Measurements from ENCODE around the gene XPR1. TPM values are rescaled to one million over a fixed set of nuclear protein-coding genes. Genes with fewer than 3 reads are reported as not detected.
"Not testable (repeated sequence)": the region's sequence is repeated elsewhere in the genome, so short reads cannot be mapped to it uniquely, and the experiment has no call there.

XPR1 gene
- total RNA-seq, 3 donors from 2014 or later = 19.0 to 49.5 (median 35.7) TPM

DNA sequence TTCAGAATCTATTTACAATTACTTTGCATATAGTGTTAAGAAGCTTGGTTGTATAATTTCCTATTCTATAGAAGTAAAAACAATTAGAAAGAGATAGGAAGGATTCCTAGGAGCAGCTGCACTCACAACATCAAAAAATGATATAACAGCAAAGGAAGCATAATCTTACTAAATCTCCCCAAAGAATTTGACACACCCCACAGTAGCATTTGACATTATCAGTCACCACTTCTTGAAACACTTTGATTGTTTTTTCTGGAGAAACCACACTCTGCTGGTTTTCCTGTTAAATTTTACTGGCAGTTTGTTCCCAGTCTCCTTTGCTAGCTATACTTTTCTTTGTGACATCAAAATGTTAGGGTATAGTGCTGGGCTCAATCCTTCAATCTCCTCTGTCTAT, 180.1 kb downstream of the XPR1 start:
- Histone ChIP-seq H3K27ac (no peak overlapping the region), H3K27me3 (no peaks in the 10 kb centered on the region), H3K36me3 (no peaks in the 10 kb centered on the region), H3K4me3 (no peak overlapping the region), H3K9me3 (no peaks in the 10 kb centered on the region), H3K4me1 (no peaks in the 10 kb centered on the region)
- no peak for DNase-seq (ENCODE audit: low spot score in 2 of 2)
- TF ChIP-seq POLR2AphosphoS5 (IDR thresholded peaks at IDR 0.05) (no peak), POLR2A (IDR thresholded peaks at IDR 0.05) (no peak)
- TF ChIP-seq, protein P1, sequence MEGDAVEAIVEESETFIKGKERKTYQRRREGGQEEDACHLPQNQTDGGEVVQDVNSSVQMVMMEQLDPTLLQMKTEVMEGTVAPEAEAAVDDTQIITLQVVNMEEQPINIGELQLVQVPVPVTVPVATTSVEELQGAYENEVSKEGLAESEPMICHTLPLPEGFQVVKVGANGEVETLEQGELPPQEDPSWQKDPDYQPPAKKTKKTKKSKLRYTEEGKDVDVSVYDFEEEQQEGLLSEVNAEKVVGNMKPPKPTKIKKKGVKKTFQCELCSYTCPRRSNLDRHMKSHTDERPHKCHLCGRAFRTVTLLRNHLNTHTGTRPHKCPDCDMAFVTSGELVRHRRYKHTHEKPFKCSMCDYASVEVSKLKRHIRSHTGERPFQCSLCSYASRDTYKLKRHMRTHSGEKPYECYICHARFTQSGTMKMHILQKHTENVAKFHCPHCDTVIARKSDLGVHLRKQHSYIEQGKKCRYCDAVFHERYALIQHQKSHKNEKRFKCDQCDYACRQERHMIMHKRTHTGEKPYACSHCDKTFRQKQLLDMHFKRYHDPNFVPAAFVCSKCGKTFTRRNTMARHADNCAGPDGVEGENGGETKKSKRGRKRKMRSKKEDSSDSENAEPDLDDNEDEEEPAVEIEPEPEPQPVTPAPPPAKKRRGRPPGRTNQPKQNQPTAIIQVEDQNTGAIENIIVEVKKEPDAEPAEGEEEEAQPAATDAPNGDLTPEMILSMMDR (IDR thresholded peaks at IDR 0.05) = no peak
- intact Hi-C loops (cut with DNase I; ENCODE audit: low total_unique reads) = no loop called here

DNA sequence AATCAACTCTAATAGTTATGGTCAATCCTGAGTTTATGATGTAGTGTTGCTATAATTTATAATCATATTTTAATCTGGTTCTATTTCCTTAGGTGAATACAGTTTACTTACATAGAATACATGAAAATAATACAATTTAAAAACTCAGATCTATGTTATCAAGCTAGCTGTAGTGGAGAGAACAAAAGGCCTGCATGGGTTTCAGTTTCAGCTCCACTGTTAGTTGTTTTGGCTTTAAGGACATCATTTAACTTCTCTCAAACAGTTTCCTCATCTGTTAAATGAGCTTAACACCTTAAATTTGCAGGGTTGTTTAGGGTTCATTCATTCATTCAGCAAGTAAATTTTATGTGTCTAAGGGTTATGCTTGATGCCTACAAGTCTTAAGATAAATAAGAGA, 182.4 kb downstream of the XPR1 start:
- Histone ChIP-seq H3K4me3 (no peak overlapping the region), H3K27ac (no peak overlapping the region), H3K4me1 (no peaks in the 10 kb centered on the region), H3K27me3 (no peaks in the 10 kb centered on the region), H3K36me3 (no peaks in the 10 kb centered on the region), H3K9me3 (no peaks in the 10 kb centered on the region)
- TF ChIP-seq POLR2AphosphoS5 (IDR thresholded peaks at IDR 0.05) (no peak), POLR2A (IDR thresholded peaks at IDR 0.05) (no peak)
- TF ChIP-seq, protein P1 (IDR thresholded peaks at IDR 0.05) = no peak
- intact Hi-C loops (cut with DNase I; ENCODE audit: low total_unique reads) = no loop called here
- DNase-seq (ENCODE audit: low spot score in 2 of 2) = no peak

DNA sequence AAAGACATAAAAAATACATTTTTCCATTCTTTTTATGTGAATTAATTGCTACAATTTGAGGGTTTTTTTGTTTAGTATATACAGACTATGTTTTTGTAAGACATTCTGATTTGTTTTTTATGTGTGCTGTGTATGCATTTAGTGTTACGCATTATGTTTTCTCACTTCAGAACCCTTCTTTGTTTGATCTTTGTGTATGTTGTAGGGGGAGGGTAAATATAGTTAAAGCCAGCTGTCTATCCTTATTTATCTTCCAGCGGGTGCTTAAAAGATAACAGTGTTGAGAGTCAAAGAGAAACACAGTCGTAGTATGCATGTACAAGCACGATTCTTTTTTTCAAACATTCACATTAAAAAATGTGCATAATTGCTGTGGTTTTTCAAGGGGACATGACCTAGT, 183.4 kb downstream of the XPR1 start:
- Histone ChIP-seq H3K4me3 (no peak overlapping the region), H3K4me1 (no peaks in the 10 kb centered on the region), H3K27ac (no peak overlapping the region), H3K36me3 (no peaks in the 10 kb centered on the region), H3K9me3 (no peaks in the 10 kb centered on the region), H3K27me3 (no peaks in the 10 kb centered on the region)
- intact Hi-C loops (cut with DNase I; ENCODE audit: low total_unique reads) = no loop called here
- DNase-seq (ENCODE audit: low spot score in 2 of 2) = no peak
- TF ChIP-seq, protein P1 (IDR thresholded peaks at IDR 0.05) = no peak

DNA sequence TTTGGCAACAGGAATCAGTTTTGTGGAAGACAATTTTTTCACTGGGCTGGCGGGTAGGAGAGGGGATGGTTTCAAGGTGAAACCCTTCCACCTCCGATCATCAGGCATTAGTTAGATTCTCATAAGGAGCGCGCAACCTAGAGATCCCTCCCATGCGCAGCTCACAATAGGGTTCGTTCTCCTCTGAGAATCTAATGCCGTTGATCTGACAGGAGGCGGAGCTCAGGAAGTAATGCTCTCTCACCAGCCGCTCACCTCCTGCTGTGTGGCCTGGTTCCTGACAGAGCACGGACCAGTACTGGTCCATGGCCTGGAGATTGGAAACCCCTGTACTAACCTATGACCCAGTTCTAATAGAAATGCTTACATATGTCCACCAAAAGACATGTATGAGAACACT, 184.3 kb downstream of the XPR1 start:
- intact Hi-C loops (cut with DNase I; ENCODE audit: low total_unique reads) = no loop called here
- Histone ChIP-seq H3K36me3 (no peaks in the 10 kb centered on the region), H3K27ac (no peak overlapping the region), H3K4me3 (no peak overlapping the region), H3K4me1 (no peaks in the 10 kb centered on the region), H3K27me3 (no peaks in the 10 kb centered on the region), H3K9me3 (no peaks in the 10 kb centered on the region)
- no peak for TF ChIP-seq POLR2A (IDR thresholded peaks at IDR 0.05)
- no peak for DNase-seq (ENCODE audit: low spot score in 2 of 2)

DNA sequence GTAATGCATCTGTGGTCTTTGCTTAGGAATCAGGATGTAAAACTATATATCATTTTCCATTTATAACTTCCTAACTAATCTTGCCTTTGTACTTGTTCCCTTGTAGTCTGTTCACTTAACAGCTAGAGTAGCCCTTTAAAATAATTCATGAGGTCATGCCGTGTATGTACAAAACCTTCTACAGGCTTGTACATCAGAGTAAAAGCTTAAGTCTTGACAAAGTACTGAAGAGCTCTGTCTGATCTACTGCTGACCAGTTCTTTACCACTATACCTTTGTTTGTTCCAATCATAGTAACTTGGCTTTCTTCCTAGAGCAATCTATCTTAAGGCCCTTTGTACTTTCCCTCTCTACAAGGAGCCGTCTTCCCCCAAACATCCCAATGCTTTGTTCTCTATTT, 190.1 kb downstream of the XPR1 start:
- H3K9me3 ChIP-seq = no peaks in the 10 kb centered on the region
- no peak for DNase-seq (ENCODE audit: low spot score in 2 of 2)
- TF ChIP-seq, protein P1 (IDR thresholded peaks at IDR 0.05) = no peak
- no peak for TF ChIP-seq POLR2AphosphoS5 (IDR thresholded peaks at IDR 0.05)
- TF ChIP-seq POLR2A (IDR thresholded peaks at IDR 0.05) = no peak
- H3K4me1 ChIP-seq = no peaks in the 10 kb centered on the region
- H3K36me3 ChIP-seq = no peaks in the 10 kb centered on the region
- no peak overlapping the region for H3K4me3 ChIP-seq
- H3K27ac ChIP-seq = no peak overlapping the region
- intact Hi-C loops (cut with DNase I; ENCODE audit: low total_unique reads) = no loop called here
- no peaks in the 10 kb centered on the region for H3K27me3 ChIP-seq

DNA sequence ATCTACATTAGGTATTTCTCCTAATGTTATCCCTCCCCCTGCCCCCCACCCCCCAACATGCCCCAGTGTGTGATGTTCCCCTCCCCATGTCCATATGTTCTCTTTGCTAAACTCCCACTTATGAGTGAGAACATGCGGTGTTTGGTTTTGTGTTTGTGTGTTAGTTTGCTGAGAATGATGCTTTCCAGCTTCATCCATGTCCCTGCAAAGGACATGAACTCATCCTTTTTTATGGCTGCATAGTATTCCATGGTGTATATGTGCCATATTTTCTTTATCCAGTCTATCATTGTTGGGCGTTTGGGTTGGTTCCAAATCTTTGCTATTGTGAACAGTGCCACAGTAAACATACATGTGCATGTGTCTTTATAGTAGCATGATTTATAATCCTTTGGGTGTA, 199.7 kb downstream of the XPR1 start:
- intact Hi-C loops (cut with DNase I; ENCODE audit: low total_unique reads); H3K27me3 ChIP-seq; DNase-seq (ENCODE audit: low spot score in 2 of 2); H3K27ac ChIP-seq; H3K4me3 ChIP-seq; H3K4me1 ChIP-seq; H3K36me3 ChIP-seq: not testable (repeated sequence)
- H3K9me3 ChIP-seq = peaks cover 0 to 11% of the 10 kb centered on the region in 2 donors

DNA sequence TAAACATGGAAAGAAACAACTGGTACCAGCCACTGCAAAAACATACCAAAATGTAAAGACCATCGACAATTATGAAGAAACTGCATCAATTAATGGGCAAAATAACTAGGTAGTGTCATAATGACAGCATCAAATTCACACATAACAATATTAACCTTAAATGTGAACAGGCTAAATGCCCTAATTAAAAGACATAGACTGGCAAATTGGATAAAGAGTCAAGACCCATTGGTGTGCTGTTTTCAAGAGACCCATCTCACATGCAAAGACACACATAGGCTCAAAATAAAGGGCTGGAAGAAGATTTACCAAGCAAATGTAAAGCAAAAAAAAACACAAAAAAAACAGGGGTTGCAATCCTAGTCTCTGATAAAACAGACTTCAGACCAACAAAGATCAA, 201.4 kb downstream of the XPR1 start:
- H3K9me3 ChIP-seq = peaks cover 0 to 11% of the 10 kb centered on the region in 2 donors
- H3K27ac ChIP-seq; intact Hi-C loops (cut with DNase I; ENCODE audit: low total_unique reads); H3K4me3 ChIP-seq; H3K27me3 ChIP-seq; H3K4me1 ChIP-seq; H3K36me3 ChIP-seq; DNase-seq (ENCODE audit: low spot score in 2 of 2): not testable (repeated sequence)
